HEK293T (cell line): ENCODE data around the gene OR52K2.

Experiments used
- CTCF ChIA-PET: fragments of 350-600 bp; formaldehyde crosslinking; extraction: SDS; loops from one replicate; lab custom pipeline; 2021; ENCODE audit warnings: antibody characterized with exemption, inconsistent platforms; lab: Yijun Ruan, JAX
- POLR2A ChIA-PET: fragments of 350-600 bp; formaldehyde crosslinking; extraction: SDS; loops from one replicate; lab custom pipeline; 2020; ENCODE audit warnings: antibody characterized with exemption, inconsistent platforms; lab: Yijun Ruan, JAX
- DNase-seq: peaks from one replicate; pipeline ENCODE4 v3.0.0; 2012; ENCODE audit warnings: mixed read lengths; ENCODE audit errors: extremely low spot score
- ARNT ChIP-seq: fragments of 450-650 bp; IDR thresholded peaks from 2 replicates; pipeline ENCODE4 v1.6.1; 2017; ENCODE audit warnings: mild to moderate bottlenecking
- BHLHE40 ChIP-seq: fragments of 450-650 bp; IDR thresholded peaks from 2 replicates; pipeline ENCODE4 v1.6.1; 2016; ENCODE audit warnings: mild to moderate bottlenecking, moderate library complexity, borderline replicate concordance
- CTBP1 ChIP-seq: fragments of 450-650 bp; IDR thresholded peaks from 2 replicates; pipeline ENCODE4 v1.6.1; 2016; ENCODE audit warnings: borderline replicate concordance
- ELF4 ChIP-seq: fragments of 450-650 bp; IDR thresholded peaks from 2 replicates; pipeline ENCODE4 v1.6.1; 2017; ENCODE audit warnings: antibody characterized with exemption
- FOXA1 ChIP-seq: fragments of 450-650 bp; IDR thresholded peaks from 2 replicates; pipeline ENCODE4 v1.6.1; 2016; ENCODE audit warnings: mild to moderate bottlenecking
- FOXK2 ChIP-seq: fragments of 450-650 bp; IDR thresholded peaks from 2 replicates; pipeline ENCODE4 v1.6.1; 2016; ENCODE audit warnings: mild to moderate bottlenecking
- FOXM1 ChIP-seq: fragments of 450-650 bp; IDR thresholded peaks from 2 replicates; pipeline ENCODE4 v1.6.1; 2017; ENCODE audit warnings: mild to moderate bottlenecking, borderline replicate concordance
- HDGF ChIP-seq: fragments of 450-650 bp; IDR thresholded peaks from 2 replicates; pipeline ENCODE4 v1.6.1; 2017; ENCODE audit warnings: antibody characterized with exemption, borderline replicate concordance
- L3MBTL2 ChIP-seq: fragments of 450-650 bp; conservative IDR thresholded peaks from 2 replicates; pipeline ENCODE4 v1.6.1; 2016; ENCODE audit warnings: mild to moderate bottlenecking
- LEF1 ChIP-seq: fragments of 450-650 bp; IDR thresholded peaks from 2 replicates; pipeline ENCODE4 v1.6.1; 2017; ENCODE audit warnings: mild to moderate bottlenecking, borderline replicate concordance
- NFRKB ChIP-seq: fragments of 450-650 bp; IDR thresholded peaks from 2 replicates; pipeline ENCODE4 v1.6.1; 2016; ENCODE audit warnings: mild to moderate bottlenecking, moderate library complexity
- PKNOX1 ChIP-seq: fragments of 450-650 bp; IDR thresholded peaks from 2 replicates; pipeline ENCODE4 v1.6.1; 2016
- SP1 ChIP-seq: fragments of 450-650 bp; IDR thresholded peaks from 2 replicates; pipeline ENCODE4 v1.6.1; 2017
- SUZ12 ChIP-seq: fragments of 450-650 bp; IDR thresholded peaks from 2 replicates; pipeline ENCODE4 v1.6.1; 2016; ENCODE audit warnings: mild to moderate bottlenecking
- TARDBP ChIP-seq: fragments of 450-650 bp; IDR thresholded peaks from 2 replicates; pipeline ENCODE4 v1.6.1; 2016
- ZNF384 ChIP-seq: fragments of 450-650 bp; IDR thresholded peaks from 2 replicates; pipeline ENCODE4 v1.6.1; 2016

Gene OR52K2

GRCh38 chr11:4441515-4441914 is 7.6 kb upstream of the OR52K2 start:
- TF ChIP-seq SUZ12, result no peak
- TF ChIP-seq L3MBTL2, result no peak
- TF ChIP-seq SP1, result no peak
- no peak for TF ChIP-seq FOXK2
- no peak for TF ChIP-seq FOXM1
- no peak for TF ChIP-seq HDGF
- no peak for TF ChIP-seq ARNT
- TF ChIP-seq BHLHE40, result no peak
- TF ChIP-seq ZNF384, result no peak
- no peak for TF ChIP-seq TARDBP
- no peak for TF ChIP-seq CTBP1
- no peak for TF ChIP-seq LEF1
- no peak for TF ChIP-seq PKNOX1
- no peak for DNase-seq
- ChIA-PET POLR2A (no interaction called here), CTCF (no interaction called here)

- TF ChIP-seq L3MBTL2 (no peak), ELF4 (no peak), ZNF384 (no peak), FOXK2 (no peak), BHLHE40 (no peak), FOXA1 (no peak), NFRKB (no peak), CTBP1 (no peak), FOXM1 (no peak), TARDBP (no peak), HDGF (no peak), PKNOX1 (no peak), LEF1 (no peak), SP1 (no peak), ARNT (no peak), SUZ12 (no peak)
- CTCF ChIA-PET, result no interaction called here
- POLR2A ChIA-PET, result no interaction called here
- no peak for DNase-seq
Observed at GRCh38 chr11:4443232-4443891, 5.7 kb upstream of the OR52K2 start.

- no peak for DNase-seq
- TF ChIP-seq LEF1 (no peak), FOXA1 (no peak), SP1 (no peak), TARDBP (no peak), ARNT (no peak), HDGF (no peak), ZNF384 (no peak), FOXK2 (no peak), NFRKB (no peak), FOXM1 (no peak), BHLHE40 (no peak), ELF4 (no peak), PKNOX1 (no peak), CTBP1 (no peak), L3MBTL2 (no peak), SUZ12 (no peak)
- POLR2A ChIA-PET, result no interaction called here
- CTCF ChIA-PET, result no interaction called here
Observed at GRCh38 chr11:4453118-4453517, 4.0 kb downstream of the OR52K2 start.

GRCh38 chr11:4454021-4454420 is 4.9 kb downstream of the OR52K2 start:
- TF ChIP-seq ELF4 (no peak), L3MBTL2 (no peak), SP1 (no peak), NFRKB (no peak), ZNF384 (no peak)
- POLR2A ChIA-PET, result no interaction called here
- no peak for DNase-seq
- CTCF ChIA-PET, result no interaction called here

- CTCF ChIA-PET, result no interaction called here
- TF ChIP-seq LEF1 (no peak), BHLHE40 (no peak), ARNT (no peak), TARDBP (no peak), CTBP1 (no peak), FOXA1 (no peak), ZNF384 (no peak), SUZ12 (no peak), FOXM1 (no peak), L3MBTL2 (no peak), PKNOX1 (no peak), ELF4 (no peak), SP1 (no peak), FOXK2 (no peak), HDGF (no peak), NFRKB (no peak)
- POLR2A ChIA-PET, result no interaction called here
- no peak for DNase-seq
Observed at GRCh38 chr11:4455419-4455818, 6.3 kb downstream of the OR52K2 start.

- ChIA-PET POLR2A (no interaction called here), CTCF (no interaction called here)
- DNase-seq, result no peak
- TF ChIP-seq CTBP1, result no peak
- TF ChIP-seq BHLHE40, result no peak
- no peak for TF ChIP-seq NFRKB
- no peak for TF ChIP-seq TARDBP
- TF ChIP-seq ARNT, result no peak
- TF ChIP-seq SP1, result no peak
- no peak for TF ChIP-seq FOXA1
- no peak for TF ChIP-seq FOXM1
- TF ChIP-seq L3MBTL2, result no peak
- TF ChIP-seq ELF4, result no peak
- TF ChIP-seq PKNOX1, result no peak
- no peak for TF ChIP-seq LEF1
- TF ChIP-seq FOXK2, result no peak
- TF ChIP-seq SUZ12, result no peak
- TF ChIP-seq HDGF, result no peak
- TF ChIP-seq ZNF384, result no peak
Observed at GRCh38 chr11:4459500-4459899, 10.4 kb downstream of the OR52K2 start.
